ENCODE results near the gene CERK.
"Not testable (repeated sequence)": the region's sequence is repeated elsewhere in the genome, so short reads cannot be mapped to it uniquely, and the experiment has no call there.

DNA sequence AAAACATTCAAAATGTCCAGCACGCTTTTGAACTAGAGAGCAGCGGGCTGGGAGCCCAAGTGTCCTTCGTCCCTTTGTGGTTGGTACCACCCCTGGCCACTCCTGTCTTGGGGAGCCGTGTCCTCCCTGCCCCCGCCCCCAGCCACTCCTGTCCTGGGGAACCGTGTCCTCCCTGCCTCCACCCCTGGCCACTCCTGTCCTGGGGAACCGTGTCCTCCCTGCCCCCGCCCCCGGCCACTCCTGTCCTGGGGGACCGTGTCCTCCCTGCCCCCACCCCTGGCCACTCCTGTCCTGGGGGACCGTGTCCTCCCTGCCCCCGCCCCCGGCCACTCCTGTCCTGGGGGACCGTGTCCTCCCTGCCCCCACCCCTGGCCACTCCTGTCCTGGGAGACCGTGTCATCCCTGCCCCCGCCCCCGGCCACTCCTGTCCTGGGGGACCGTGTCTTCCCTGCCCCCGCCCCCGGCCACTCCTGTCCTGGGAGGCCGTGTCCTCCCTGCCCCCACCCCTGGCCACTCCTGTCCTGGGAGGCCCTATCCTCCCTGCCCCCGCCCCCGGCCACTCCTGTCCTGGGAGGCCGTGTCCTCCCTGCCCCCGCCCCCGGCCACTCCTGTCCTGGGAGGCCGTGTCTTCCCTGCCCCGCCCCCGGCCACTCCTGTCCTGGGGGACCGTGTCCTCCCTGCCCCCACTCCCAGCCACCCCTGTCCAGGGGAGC, 102.9 kb downstream of the CERK start:
- not testable (repeated sequence) for TF ChIP-seq POLR2A (IDR thresholded peaks at IDR 0.05)
- TF ChIP-seq, protein P1, sequence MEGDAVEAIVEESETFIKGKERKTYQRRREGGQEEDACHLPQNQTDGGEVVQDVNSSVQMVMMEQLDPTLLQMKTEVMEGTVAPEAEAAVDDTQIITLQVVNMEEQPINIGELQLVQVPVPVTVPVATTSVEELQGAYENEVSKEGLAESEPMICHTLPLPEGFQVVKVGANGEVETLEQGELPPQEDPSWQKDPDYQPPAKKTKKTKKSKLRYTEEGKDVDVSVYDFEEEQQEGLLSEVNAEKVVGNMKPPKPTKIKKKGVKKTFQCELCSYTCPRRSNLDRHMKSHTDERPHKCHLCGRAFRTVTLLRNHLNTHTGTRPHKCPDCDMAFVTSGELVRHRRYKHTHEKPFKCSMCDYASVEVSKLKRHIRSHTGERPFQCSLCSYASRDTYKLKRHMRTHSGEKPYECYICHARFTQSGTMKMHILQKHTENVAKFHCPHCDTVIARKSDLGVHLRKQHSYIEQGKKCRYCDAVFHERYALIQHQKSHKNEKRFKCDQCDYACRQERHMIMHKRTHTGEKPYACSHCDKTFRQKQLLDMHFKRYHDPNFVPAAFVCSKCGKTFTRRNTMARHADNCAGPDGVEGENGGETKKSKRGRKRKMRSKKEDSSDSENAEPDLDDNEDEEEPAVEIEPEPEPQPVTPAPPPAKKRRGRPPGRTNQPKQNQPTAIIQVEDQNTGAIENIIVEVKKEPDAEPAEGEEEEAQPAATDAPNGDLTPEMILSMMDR (IDR thresholded peaks at IDR 0.05), result not testable (repeated sequence)
